Measurements from ENCODE around the gene DAPK1.

Gene DAPK1

DNA sequence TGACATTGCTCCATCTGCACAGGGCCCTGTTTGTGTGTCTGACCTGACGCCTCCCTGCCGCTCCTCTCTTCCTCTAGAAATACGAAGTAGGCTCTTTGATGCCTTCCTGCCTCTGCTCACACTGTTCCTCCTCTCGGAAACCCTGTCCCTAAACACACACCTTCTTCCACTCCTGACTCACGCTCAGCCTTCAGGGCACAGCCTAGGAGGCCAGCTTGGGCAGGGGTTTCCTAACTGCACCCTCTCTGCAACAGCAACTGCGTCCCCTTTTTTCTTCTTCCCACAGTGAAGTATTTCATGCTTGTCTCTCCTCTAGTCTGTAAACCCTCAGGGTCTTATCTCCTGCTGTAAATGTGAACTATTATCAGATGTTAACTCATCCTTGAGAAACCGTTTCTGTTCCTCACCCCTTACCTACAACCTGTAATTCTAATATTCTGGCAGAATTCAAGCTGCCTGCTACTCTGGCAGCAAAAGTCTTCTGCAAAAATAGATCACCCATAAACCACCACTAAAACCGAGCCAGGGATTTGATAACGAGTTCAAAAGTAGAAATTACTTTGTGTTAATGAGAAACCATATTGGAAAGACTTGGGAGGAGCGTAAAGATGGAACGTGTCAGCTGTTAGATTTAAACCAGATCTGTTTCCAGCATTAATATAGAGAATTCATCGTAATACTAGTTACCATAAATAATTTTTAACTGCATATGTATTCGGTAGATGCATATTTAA is 100.2 kb downstream of the DAPK1 start:
- DNase-seq, result no peak

DNA sequence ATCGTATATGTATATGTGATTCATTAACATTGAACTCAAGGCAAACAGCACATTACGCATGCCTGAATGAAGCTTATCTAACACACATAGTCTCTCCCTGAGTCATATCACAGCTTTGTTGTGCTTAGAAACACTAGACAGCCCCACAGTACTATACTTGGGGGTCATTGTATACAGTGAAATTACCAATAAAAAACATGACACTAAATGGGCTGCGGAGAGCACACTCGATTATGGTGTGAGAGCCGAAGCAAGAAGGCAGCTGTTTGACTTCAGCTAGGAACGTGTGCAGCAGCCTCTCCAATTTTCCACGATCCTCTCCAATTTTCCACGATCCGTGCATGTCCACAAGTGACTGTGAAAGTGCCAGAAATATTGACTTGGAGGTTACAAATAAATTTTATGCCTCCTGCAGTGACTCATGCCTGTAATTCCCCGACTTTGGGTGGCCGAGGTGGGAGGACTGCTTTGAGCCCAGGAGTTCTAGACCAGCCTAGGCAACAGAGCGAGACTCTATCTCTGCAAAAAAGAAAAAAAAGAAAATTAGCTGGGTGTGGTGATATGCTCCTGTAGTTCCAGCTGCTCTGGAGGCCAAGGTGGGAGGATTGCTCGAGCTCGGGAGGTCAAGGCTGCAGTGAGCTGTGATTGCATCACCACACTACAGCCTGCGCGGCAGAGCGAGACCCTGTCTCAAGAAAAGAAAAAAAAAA is 102.4 kb downstream of the DAPK1 start:
- DNase-seq, result no peak

DNA sequence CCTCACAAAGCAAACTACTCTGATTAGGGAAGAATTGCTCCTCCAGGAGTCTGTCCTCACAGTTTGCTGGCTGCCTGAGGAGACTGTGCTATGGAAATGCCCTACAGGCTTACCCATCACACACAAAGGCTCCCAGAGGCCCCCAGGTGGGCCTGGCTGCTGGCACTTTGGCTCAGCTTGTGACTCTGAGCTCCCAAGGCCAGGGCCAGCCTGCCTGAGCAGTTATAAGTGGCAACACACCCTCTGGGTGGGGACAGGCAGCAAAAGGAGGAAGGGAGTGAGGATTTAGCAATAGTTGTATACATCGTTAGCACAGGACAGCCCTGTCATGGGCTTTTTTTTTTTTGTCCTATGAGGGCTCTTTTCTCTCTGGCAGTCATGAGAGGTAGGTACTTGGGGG is 103.5 kb downstream of the DAPK1 start:
- DNase-seq, result no peak

DNA sequence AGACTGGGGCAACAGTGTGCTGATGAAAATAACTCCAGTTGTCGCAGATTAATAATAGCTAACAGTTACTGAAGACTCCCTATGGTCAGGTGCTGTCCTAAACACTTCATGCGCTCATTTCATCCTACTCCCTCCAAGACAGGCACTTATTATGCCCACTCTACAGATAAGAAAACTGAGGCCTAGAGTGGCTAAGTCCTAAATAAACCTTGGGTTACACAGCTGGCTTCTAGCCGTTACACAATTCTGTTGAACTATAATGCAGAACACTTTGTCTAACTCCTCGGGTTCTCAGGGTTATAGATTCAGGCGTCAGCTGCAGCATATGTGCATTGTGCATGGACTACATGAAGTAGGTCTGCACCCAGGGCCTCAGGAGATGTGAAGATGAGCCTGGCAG is 103.9 kb downstream of the DAPK1 start:
- no peak for DNase-seq

DNA sequence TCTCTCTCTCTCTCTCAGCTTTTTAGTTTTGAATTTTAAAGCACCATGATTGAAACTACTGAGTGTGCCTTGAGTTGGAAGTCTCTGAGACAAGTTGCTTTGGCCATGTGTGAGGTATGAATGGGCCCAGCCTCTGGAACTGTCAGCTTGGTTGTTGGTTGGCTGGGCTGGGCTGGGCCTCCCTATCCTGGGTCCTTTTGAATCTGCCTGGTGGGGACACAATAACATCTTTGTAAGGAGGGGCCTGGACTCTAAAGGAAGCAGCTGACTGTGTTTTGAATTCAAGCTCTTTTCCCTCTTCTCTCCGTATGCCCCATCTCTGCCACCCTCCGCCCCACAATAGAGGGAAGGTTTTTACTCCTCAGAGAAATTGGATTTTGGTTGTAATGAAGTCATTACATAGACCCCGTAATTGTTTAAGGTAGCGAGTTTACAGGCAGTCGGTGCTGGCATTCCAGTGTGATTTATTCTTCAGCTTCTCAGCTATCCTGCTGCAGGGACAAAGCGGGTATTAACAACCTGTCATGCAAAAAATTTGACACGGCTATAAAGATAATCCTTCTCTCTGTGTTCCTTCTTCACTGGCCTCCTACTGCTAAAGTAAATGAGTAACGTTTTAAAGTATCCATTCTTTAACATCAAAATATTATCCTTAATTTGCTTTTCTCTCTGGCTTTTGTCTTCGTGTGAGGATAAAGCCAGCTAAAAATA is 105.4 kb downstream of the DAPK1 start:
- DNase-seq, result no peak

DNA sequence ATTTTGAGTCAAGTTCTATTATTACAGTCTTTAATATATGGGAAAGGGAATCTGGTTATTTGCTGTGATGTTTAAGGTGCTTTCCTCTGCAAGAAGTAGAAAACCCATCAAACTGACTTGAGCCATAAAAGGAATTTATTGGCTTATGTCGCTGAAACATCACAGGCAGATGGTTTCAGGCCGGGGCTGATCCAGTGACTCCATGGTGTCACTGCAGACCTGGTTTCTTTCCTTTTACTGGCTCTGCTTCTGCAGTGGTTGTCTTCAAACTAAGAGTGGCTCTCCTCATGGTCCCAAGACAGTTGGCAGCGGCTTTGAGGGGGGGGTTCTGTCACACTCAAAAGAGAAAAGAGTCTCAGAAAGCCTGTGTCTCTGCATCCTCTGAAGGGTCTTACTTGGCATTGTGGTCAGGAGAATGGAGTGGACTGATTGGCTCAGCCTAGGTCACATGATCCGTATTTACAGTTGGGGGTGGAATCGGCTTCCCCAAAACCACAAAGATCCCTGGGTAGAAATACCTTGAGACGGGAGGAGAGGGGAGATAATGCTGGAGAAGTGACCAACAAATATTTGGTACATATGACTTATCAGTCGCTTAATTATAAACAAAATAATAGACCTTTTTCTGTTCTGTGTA is 106.3 kb downstream of the DAPK1 start:
- DNase-seq, result no peak

DNA sequence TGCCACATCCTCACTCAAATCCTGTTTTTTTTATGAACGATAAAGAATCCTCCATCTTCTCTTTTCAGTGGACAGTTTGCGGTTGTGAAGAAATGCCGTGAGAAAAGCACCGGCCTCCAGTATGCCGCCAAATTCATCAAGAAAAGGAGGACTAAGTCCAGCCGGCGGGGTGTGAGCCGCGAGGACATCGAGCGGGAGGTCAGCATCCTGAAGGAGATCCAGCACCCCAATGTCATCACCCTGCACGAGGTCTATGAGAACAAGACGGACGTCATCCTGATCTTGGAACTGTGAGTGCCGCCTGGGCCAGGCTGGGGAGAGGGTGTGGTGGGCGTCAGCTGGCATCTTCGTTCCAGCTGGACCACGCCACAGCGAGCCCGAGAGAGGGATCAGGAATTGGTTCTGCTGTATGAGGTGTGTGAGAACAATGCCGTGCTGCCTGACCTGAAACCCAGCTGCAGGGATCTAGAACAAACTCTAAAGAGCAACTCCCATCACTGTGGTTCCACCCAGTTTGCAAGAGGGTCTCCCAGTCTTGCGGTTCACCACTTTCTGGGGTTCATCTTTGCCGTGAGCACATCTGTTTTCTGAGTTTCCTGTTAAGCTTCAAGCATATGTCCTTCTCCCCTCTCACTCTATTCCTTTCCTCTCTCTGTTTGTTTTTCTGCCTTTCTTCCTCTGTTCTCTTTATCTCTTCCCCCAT is 107.4 kb downstream of the DAPK1 start:
- DNase-seq, result no peak

DNA sequence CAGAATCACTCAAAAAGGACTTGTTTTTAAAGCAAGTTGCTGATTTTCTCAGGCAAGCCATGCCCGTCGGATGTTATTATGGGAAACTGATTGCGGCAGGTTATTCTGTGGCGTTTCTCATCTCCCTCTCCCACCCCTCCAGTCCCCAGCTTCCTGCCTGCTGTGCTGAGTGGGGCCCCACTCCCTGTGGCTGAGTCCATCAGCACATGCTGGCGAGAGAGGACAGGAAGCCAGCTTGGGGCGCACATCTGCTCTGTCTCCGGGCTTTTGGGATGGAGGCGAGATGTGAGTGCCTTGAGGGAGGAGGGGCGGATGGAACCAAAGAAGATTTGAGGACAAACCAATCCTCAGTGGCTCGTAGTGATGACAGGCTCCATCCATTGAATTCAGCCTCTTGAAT is 108.0 kb downstream of the DAPK1 start:
- DNase-seq, result no peak

DNA sequence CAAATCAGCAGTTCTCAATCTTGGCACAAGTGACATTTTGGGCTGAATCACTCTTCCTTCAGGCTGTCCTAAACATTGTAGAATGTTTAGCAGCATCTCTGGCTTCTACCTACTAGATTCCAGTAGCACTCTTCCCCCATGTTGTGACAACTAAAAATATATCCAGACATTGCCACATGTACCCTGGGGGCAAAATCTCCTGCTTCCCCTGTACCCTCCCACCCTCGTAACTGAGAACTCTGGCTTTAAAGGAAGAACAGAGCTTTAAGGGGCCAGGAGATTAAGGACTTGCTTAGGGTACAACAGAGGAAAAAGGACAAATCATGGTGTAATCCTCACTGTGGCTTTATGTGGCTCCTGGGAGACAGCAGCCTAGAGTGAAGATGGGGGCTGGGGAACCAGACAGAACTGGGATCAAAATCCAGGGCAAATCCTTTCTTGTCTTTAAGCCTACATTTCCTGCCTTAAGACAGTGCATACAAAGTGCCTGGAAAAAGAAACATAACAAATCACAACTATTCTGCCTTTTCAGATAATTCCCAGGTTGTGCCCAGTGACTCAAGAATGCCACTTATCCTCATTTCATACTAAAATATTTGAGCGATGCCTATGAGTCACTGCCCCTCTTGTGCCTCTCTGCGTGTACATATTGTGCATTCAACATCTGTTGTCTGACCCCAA is 109.3 kb downstream of the DAPK1 start:
- no peak for DNase-seq

DNA sequence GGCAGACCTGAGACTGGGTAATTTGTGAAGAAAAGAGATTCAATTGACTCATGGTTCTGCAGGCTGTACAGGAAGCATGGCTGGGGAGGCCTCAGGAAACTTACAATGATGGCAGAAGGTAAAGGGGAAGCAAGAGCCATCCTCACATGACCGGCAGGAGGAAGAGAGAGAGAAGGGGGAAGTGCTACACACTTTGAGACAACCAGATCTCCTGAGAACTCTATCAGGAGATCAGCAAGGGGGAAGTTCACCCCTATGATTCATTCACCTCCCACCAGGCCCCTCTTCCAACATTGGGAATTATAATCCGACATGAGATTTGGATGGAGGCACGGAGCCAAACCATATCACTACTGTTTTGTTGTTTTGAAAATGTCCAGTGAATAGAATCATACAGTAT is 110.2 kb downstream of the DAPK1 start:
- DNase-seq, result no peak

DNA sequence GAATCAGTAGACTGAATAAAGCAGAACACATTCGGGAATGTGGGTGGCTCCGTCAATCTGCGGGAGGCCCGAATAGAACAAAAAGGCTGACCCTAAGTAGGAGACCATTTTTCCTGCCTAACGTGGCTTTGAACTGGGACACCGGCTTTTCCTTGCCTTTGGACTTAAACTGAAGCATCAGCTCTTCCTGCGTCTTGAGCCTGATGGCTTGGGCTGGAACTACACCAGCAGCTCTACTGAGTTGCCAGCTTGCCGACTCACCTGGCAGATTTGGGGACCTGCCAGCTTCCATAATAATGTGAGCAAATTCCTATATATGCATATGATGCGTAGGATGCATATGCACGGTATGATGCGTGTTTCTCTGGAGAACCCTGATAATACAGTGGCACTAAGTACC is 111.3 kb downstream of the DAPK1 start:
- no peak for DNase-seq

DNA sequence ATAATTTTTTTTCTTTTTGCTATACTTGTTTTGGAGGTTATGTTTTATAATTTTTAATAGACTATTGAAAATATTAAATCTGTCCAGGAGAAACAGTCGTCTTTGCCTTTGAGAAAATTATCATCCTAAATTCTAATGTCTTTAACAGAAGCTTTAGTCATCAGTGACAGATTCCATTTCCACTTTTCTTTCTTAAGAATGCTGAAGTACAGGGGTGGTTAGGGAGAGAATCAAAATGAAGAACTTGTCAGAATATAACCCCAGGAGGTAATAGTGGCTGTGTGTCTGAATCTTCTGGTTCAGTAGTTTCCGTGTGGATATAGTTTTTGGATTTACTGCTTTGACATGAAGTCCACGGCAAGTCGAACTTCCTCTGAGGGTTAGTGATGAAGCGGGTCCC is 111.8 kb downstream of the DAPK1 start:
- DNase-seq, result no peak

DNA sequence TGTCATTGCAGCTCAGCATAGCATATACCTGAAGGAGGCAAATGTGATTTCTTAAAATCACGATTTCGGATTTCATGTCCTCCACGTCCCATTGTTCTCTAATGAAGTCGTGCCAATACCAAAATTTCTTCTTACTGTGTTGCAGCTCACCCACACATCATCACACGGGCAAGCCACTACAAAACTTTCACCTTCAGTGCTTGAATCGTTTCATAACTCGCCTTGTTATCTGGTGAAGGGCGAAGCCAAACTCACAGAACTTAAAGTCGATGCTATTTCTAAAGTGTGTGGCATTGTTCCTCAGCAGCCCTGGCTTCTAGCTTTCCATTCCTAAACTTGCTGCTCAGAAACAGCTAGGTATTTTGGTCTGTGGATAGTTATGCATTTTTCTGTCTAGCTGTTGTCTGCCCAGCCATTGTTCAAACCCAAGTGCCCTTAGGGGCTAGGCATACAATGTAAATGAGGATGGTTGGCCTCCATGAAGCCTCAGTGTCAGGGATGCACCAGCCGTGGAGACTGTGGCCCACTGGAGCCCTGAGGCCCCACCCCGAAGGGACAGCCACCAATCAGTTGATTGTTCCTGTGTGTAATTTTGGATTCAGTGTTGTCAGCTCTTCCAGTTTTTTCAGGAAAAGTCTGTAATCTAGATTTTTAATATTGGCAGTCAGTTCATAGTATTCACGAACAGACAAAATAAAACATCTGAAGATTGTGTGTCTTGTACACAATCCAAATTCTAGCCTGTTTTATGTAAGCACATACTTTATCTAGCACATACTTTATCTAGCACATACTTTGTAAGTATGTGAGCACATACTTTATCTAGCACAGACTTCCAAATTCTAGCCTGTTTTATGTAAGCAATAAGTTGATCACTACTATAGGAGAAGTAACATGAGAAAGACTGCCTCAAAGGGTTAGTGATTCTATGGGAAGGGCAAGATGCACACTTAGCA is 112.8 kb downstream of the DAPK1 start:
- no peak for DNase-seq

DNA sequence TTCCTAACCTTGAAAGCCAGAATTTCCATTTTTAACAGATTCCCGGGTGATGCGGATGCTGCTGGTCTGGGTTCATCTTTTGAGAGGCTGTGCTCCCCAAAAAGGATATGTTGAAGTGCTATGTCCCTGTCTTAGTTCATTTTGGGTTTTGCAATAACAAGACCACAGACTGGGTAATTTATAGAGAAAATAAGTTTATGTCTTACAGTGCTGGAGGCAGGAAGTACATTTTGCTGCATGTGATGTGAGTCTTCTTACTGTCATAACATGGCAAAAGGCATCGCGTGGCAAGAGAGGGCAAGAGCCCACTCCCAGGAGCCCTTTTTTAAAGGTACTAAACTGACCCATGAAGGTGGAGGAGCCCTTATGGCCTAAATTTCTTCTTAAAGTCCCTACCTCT is 114.1 kb downstream of the DAPK1 start:
- no peak for DNase-seq

DNA sequence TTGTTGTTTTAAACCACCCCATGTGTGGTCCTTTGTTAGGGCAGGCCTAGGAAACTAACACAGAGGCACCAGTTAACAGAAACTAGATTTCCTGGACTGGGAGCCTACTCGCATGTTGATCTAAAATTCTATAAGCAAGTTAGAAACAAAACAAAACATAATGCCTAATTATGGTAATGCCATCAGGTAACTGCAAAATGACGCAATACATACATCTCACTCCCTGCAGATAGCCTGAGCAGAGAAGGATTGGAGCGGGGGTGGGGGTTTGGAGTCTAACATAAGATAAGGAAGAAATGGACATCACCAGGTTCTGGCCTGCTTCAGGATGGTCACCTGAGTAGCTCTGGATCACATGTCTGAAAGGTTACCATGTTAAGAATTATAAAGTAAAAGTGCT is 114.9 kb downstream of the DAPK1 start:
- DNase-seq, result no peak

DNA sequence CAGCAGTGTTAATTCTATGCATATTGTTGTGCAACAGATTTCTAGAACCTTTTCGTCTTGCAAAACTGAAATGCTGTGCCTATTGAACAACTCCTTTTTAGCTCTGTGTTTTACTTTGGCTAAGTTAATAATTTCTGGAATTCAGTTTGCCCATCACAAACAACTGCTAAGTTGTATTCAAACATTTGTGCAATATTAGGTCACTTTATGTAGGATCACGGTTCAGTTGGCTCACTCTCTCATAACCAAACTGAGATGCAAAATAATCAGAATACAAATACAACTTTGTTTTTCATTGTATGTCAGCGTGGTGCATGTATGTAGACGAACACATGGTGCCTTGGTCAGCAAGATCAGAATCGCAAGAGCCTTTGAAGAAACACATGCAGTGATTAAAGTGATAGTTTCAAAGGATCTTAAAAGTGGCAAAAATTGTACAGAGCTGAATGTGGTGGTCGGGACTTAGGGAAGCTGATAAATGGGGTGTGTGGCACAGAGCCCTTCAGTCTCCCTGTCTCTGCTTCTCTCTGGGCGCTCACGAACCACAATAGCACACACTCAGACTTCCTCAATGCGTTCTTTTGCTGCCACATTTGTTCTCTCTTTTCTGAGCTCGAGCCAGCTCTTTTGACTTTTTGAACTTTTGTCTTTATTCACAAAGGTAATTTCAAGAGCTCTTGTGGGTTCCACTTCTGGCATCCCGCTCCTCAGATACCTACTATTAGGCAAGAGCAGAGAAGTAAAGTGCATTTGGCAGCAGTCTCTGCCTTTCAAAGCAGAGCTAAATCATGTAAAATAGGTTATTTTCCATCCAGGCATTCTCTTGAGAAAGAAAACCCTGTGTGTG is 115.8 kb downstream of the DAPK1 start:
- no peak for DNase-seq

DNA sequence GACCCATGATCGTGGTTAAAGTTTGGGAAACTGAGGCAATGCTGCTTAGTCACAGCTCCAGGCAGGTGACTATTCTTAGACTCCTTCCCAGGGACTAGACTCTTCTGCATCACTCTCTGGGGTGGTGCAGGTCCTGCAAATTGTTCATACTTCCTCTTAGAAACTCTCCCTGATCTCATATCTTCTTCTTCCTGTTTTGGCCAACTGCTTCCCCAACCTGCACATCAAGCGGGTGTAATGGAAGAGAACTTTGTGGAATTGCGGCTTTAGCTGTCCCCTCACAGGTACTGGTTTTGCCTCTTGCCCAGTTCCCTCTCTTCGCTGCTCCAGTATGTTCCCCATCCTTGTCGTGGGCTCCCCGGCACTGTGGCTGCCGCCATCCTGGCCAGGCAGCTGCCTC is 116.7 kb downstream of the DAPK1 start:
- no peak for DNase-seq

DNA sequence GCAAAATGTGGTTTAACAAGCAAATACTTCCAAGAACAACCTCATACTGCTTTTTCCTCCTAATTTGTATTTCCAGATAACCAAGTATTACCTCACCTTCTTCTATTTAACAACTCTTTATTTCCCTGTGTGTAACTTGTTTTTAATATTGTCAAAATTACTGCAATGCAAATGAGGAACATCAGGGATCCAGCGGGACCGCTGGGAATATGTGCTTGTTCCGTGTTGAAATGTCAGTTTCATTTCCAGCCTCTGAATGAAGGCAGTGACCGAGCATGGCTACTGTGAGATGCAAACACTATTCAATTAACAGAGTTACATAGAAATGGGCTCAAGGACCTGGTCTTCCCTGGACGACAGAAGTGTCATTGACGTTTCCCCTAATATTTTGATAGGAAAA is 117.5 kb downstream of the DAPK1 start:
- no peak for DNase-seq

DNA sequence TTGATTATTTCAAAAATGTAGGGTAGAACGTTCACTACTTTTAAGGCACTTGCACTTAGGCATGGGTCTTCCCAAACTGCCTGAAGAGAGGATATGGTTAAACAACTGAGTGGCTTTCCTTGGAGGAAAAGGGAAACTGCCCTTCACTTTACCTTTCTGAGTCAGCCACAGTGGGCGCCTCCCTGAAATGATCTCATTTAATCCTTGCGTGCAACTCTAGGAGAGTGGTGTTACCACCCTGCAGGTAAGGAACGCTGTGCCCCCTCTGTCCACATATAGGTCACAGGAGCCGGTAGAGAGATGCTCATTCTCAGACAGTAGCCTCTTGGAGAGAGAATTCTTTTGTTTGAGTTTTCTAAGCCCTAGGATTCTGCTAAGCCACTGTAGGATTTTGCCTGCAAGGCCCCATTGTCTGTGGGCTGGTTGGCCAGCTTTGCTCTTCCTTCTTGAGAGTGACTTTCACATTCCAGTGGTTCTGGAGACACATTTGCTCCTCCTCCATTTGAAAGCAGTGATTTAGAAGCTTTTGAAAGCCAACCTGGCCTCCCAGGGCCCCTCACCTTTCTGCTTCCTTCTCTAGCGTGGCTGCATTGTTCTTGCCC is 118.0 kb downstream of the DAPK1 start:
- DNase-seq, result no peak

DNA sequence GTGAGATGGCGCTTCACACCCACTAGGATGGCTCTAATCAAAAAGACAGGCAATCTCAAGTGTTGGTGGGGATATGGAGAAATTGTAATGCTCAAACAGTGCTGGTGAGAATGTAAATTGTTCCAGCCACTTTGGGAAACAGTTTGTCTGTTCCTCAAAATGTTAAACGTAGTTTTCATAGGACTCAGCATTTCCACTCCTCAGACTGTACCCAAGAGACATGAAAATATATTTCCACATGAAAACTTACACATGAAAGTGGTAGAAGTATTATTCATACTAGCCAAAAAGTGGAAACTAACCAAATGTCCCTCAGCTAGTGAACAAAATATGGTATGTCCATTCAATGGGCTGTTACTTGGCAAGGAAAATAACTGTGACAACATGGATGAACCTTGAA is 120.6 kb downstream of the DAPK1 start:
- no peak for DNase-seq

Data from stimulated activated naive CD4-positive, alpha-beta T cell treated with Interleukin-2 at 50 U/mL for 16 hours (primary cell).